Effector memory CD8-positive, alpha-beta T cell (primary cell): ENCODE data around the gene GXYLT2.

ENCODE experiments used
- ATAC-seq: fragments of 150-1000 bp; cut with Tn5 transposase; replicated peaks from 2 replicates; pipeline ENCODE4 v1.10.0; 2021; ENCODE audit warnings: mild to moderate bottlenecking, moderate library complexity
- DNase-seq, 3 experiments: peaks; one replicate each; pipeline ENCODE4 v3.0.0; 2021
- H3K27ac Mint-ChIP-seq, 2 donors: one replicate each; pipeline ENCODE4 v1.8.0; 2022; ENCODE audit warnings: mild to moderate bottlenecking in 2 of 2, mixed read lengths in 2 of 2, moderate library complexity in 2 of 2
- H3K27me3 Mint-ChIP-seq, 2 donors: one replicate each; pipeline ENCODE4 v1.8.0; 2022; ENCODE audit warnings: mixed read lengths in 2 of 2
- H3K36me3 Mint-ChIP-seq: one replicate; pipeline ENCODE4 v1.8.0; 2022; ENCODE audit warnings: mild to moderate bottlenecking, moderate library complexity, mixed read lengths; ENCODE audit not compliant: insufficient read depth
- H3K4me1 Mint-ChIP-seq, 2 donors: one replicate each; pipeline ENCODE4 v1.8.0; 2022; ENCODE audit warnings: low read depth in 2 of 2, mixed read lengths in 2 of 2
- H3K4me3 Mint-ChIP-seq, 2 donors: one replicate each; pipeline ENCODE4 v1.8.0; 2022; ENCODE audit warnings: mild to moderate bottlenecking in 2 of 2, mixed read lengths in 2 of 2, moderate library complexity in 2 of 2
- H3K9me3 Mint-ChIP-seq, 2 donors: one replicate each; pipeline ENCODE4 v1.8.0; 2022; ENCODE audit warnings: mixed read lengths in 2 of 2
- total RNA-seq, 9 experiments: gene quantifications; one replicate each; lab custom pipeline; 2026; lab: John Stamatoyannopoulos, UW

Gene GXYLT2, protein sequence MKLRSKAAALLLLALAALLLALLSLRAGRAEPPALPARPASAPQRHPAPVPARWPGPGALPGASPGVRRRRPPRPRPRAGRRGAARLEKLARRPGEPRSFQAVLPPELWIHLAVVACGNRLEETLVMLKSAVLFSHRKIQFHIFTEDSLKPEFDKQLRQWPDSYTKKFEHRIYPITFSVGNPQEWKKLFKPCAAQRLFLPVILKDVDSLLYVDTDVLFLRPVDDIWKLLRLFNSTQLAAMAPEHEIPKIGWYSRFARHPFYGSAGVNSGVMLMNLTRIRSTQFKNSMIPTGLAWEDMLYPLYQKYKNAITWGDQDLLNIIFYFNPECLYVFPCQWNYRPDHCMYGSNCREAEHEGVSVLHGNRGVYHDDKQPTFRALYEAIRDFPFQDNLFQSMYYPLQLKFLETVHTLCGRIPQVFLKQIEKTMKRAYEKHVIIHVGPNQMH
- 0 to 0.72 (median 0.03) reads per million in 9 experiments for total RNA-seq

DNA sequence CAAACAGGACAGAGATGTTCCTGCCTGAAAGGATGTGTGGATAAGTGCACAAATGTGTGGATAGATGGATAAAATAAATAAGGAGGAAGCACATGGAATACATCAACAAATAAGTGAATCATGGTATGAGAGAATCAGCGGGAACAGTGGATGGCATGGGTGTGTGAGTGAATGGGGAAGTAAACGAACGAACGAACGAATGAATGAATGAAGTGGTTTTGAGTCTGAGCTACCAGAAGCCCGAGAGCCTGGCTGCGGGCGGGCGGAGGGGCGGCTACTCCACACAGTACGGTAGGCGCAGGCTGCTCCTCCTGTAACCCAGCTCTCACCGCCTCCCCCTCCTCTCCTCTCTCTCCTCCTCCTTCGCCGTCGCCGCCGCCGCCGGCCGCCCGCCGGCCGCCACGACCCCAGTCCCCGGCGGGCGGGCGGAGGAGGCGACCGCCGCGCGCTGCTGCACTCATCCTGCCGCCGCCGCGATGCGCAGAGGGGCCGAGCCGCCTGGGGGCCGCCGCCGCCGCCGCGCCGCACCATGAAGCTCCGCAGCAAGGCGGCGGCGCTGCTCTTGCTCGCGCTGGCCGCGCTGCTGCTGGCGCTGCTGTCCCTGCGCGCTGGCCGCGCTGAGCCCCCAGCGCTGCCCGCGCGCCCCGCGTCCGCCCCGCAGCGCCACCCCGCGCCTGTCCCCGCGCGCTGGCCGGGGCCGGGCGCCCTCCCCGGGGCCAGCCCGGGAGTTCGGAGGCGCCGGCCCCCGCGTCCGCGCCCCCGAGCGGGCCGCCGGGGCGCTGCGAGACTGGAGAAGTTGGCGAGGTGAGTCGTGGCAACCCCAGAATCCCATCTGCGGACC, at the start of gene GXYLT2:
TSS of gene GXYLT2 (plus strand) at position 342 of the 841 bp plus-strand sequence. CDS start at position 530, 188 bp downstream.
- H3K27ac Mint-ChIP-seq, result no peak within 1 kb of the TSS
- no peak for DNase-seq

DNA sequence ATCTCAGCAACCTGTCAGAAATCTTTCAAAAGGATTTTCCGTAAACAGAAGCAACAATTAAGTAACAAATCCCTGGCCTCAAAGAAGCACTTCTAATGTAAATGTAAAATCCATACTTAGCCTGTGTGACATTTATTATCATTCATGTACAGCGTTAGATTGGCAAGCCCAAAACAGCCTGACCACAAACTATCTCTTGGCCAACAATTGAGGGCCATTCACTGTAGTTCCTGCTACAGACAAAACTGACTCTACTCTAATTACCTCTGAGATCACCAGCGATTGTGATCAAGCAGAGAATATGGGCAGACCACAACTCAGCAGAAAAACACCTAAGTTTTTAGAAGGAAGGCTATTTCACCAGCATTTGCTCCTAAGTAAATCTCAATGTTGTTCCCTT, 48.8 kb upstream of the GXYLT2 start:
- Mint-ChIP-seq H3K9me3 (no peaks in the 10 kb centered on the region), H3K36me3 (peaks cover 55% of the 10 kb centered on the region), H3K27ac (no peak overlapping the region), H3K27me3 (no peaks in the 10 kb centered on the region), H3K4me1 (peaks cover 7 to 8% of the 10 kb centered on the region in 2 donors), H3K4me3 (no peak overlapping the region)
- ATAC-seq, result no peak
- no peak for DNase-seq

More for the DNA sequence above, at the start of gene GXYLT2:
- Mint-ChIP-seq H3K9me3 (no peaks in the 10 kb centered on the region), H3K36me3 (no peaks in the 10 kb centered on the region), H3K4me3 (peak within 1 kb of the TSS; percentile 60 to 68), H3K27me3 (peaks cover 71 to 84% of the 10 kb centered on the region in 2 donors), H3K4me1 (peaks cover 3 to 4% of the 10 kb centered on the region in 2 donors)
- ATAC-seq, result peak; percentile 81

DNA sequence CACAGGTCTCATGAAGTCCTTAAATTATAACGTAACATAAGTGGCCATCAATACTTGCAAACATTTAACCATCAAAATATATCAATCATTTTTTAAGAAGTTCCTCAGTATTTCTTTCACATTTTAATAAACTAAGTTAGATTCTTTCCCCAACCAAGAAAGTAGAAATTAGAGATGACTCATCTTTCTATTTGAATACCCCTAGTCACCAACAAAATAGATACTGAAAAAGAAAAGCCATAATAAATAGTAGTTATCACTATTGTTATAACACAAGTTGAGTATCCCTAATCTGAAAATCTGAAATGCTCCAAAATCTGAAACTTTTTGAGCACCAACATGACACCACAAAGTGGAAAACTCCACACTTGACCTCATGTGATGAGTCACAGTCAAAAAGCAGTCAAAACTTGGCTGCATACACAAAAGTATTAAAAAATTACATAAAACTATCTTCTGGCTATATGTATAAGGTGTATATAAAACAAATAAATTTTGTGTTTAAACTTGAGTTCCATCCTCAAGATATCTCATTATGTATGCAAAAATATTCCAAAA, 43.3 kb upstream of the GXYLT2 start:
- Mint-ChIP-seq H3K4me3 (no peak overlapping the region), H3K9me3 (no peaks in the 10 kb centered on the region), H3K27me3 (no peaks in the 10 kb centered on the region), H3K4me1 (peaks cover 30 to 43% of the 10 kb centered on the region in 2 donors), H3K27ac (no peak overlapping the region), H3K36me3 (peaks cover 33% of the 10 kb centered on the region)
- ATAC-seq, result no peak
- no peak for DNase-seq

DNA sequence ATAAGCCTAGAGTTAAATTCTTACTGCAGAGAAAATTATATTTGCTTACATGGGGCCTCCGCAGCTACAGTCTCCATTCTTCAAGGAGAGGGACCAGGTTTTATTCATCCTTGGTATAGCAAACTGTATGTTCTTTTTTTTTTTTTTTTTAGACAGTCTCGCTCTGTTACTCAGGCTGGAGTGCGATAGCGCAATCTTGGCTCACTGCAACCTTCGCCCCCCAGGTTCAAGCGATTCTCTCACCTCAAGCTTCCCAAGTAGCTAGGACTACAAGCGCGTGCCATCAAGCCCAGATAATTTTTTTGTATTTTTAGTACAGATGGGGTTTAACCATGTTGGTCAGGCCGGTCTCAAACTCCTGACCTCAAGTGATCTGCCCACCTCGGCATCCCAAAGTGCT, 41.7 kb upstream of the GXYLT2 start:
- Mint-ChIP-seq H3K27me3 (no peaks in the 10 kb centered on the region), H3K4me1 (peaks cover 31 to 43% of the 10 kb centered on the region in 2 donors), H3K9me3 (no peaks in the 10 kb centered on the region), H3K27ac (no peak overlapping the region), H3K36me3 (peaks cover 18% of the 10 kb centered on the region), H3K4me3 (no peak overlapping the region)
- ATAC-seq (no peak), DNase-seq (no peak)

DNA sequence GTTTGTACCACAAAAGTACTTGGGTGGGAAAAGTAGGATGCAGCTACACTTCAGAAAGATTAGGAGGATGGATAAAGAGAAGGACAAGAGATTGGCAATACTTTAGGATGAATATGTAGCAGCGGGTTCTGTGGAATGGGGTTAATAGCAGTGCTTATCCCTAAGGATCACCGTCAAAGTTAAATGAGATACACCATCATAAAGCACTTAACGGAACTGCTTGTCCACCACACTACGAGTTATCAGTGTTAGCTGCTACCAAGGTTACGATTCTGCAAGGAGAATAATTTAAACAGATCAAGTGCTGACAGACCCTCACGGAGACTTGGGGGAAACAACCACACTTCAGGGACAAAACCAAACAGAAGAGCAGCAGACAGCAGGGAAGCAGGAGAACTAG, 40.6 kb upstream of the GXYLT2 start:
- Mint-ChIP-seq H3K27me3 (no peaks in the 10 kb centered on the region), H3K36me3 (peaks cover 12% of the 10 kb centered on the region), H3K4me1 (peaks cover 30 to 43% of the 10 kb centered on the region in 2 donors), H3K27ac (peak overlapping the region; percentile 78 to 80), H3K4me3 (peak overlapping the region; percentile 91 to 99), H3K9me3 (no peaks in the 10 kb centered on the region)
- no peak for DNase-seq
- no peak for ATAC-seq

DNA sequence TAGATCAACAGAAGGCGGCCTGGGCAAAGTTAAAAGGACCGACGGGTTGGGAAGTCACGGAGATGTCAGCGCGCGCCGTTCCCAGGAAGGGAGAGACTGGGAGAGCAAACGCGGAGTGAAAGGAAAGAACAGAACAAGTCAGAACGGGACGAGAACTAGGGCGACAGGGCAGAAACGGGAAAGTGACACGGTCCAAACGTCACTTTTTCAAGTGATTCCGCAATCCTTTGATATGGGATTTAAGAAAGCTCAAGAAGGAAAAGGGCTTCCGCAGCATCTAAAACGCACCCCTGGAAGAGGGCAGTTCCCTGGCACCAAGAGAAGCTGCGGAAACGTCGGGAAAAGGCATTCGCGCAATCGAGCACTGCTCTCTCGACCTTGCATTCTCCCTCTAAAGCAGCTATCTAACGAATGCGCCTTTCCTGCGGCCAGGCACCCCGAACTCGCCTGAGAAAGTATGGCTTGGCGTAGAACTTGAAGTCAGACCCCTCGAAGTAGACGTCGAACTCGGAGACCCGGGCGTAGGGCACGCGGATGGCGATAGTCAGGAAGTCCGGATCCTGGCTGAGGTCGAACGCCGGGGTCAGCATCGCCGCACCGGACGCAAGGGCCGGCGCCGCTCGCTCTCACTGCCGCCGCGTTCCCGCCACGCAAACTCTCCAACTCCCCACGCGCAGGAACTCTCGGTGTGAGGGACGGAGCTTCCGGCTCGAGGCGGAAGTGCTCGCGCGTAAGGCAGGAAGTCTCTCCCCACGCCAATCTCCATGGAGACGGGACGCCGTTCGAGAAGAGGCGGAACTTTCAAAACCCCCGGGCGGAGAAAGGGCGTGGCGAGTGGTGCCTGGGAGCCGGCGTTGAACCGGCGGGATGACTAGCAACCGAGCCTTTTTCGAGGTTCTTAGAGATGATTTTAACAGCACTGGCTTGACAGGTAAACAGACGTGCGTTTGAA, 39.8 kb upstream of the GXYLT2 start, which contains the start of gene SHQ1:
TSS of gene SHQ1 (minus strand) at position 695 of the 952 bp plus-strand sequence. CDS start at position 590, 105 bp downstream.
- H3K27ac Mint-ChIP-seq, result peak within 1 kb of the TSS; percentile 78 to 80
- DNase-seq (peak; percentile 90 to 93 (median 92)), ATAC-seq (peak; percentile 95)
- peak within 1 kb of the TSS; percentile 91 to 99 for H3K4me3 Mint-ChIP-seq
- peaks cover 30 to 43% of the 10 kb centered on the region in 2 donors for H3K4me1 Mint-ChIP-seq
- H3K9me3 Mint-ChIP-seq, result no peaks in the 10 kb centered on the region
- peaks cover 5% of the 10 kb centered on the region for H3K36me3 Mint-ChIP-seq
- H3K27me3 Mint-ChIP-seq, result no peaks in the 10 kb centered on the region

DNA sequence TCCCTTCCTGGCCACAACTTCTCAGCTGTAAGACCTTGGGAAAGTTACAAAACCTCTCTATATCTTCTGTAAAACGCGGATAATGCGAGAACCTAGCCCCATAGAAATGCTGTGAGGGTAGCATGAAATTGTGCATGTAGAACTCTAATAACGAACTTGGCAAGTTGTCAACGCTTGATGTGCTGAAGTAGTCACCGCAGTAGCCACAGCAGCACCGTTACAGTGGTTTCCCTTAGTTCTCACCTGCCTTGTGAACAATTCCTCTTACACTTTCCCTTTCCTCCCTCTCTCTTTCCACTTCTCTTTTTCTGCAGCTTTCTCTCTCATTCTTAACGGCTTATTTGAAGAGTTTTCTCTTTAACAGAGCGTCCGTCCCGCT, 39.2 kb upstream of the GXYLT2 start:
- DNase-seq, result peak in 1 of 3 experiments; percentile 24
- peak; percentile 57 for ATAC-seq
- peak overlapping the region; percentile 78 to 80 for H3K27ac Mint-ChIP-seq

DNA sequence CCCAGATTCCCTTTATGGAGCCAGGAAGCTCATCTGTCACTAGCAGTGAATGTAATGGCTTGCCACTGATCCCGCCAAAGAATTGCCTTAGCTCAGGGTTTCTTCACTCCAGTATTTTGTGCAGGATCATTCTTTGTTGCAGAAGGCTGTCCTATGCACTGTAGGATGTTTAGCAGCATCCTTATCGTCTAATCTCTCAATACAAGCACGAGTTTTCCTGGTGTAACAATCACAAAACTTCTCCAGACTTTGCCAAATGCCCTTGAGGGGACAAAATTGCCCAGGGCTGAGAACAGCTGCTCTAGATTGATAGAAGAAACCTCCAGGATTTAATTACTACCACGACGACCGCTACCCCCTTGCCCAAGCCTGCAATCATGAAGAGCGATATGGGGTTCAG, 32.8 kb upstream of the GXYLT2 start:
- Mint-ChIP-seq H3K4me1 (no peaks in the 10 kb centered on the region), H3K27ac (no peak overlapping the region), H3K27me3 (peaks cover 13 to 15% of the 10 kb centered on the region in 2 donors), H3K36me3 (no peaks in the 10 kb centered on the region), H3K4me3 (no peak overlapping the region), H3K9me3 (no peaks in the 10 kb centered on the region)
- ATAC-seq, result no peak
- DNase-seq, result no peak

More for the DNA sequence above, 39.2 kb upstream of the GXYLT2 start:
- H3K4me3 Mint-ChIP-seq, result peak overlapping the region; percentile 91 to 99
- H3K36me3 Mint-ChIP-seq, result peaks cover 2% of the 10 kb centered on the region
- no peaks in the 10 kb centered on the region for H3K27me3 Mint-ChIP-seq
- no peaks in the 10 kb centered on the region for H3K9me3 Mint-ChIP-seq
- peaks cover 30 to 43% of the 10 kb centered on the region in 2 donors for H3K4me1 Mint-ChIP-seq

DNA sequence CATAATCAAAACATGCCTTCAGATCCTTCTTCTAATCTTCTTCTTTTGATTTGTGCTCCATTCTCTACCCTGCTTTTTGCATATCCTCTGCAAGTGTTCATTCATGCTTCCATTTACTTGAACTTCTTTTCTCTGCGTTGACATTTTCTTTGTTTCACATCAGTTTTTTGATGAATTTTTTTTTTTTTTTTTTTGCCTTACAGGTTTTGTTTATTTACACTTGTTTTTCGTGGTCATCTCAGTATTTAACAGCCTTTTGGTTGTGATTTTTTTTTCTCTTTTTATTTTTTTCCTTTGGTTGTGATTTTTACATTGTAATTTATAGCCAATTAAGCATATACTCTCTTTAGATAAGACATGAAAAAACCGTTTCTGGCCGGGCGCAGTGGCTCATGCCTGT, 27.8 kb upstream of the GXYLT2 start:
- Mint-ChIP-seq H3K36me3 (no peaks in the 10 kb centered on the region), H3K4me3 (no peak overlapping the region), H3K9me3 (no peaks in the 10 kb centered on the region), H3K4me1 (no peaks in the 10 kb centered on the region), H3K27me3 (peaks cover 6 to 9% of the 10 kb centered on the region in 2 donors), H3K27ac (no peak overlapping the region)
- ATAC-seq, result no peak
- no peak for DNase-seq

DNA sequence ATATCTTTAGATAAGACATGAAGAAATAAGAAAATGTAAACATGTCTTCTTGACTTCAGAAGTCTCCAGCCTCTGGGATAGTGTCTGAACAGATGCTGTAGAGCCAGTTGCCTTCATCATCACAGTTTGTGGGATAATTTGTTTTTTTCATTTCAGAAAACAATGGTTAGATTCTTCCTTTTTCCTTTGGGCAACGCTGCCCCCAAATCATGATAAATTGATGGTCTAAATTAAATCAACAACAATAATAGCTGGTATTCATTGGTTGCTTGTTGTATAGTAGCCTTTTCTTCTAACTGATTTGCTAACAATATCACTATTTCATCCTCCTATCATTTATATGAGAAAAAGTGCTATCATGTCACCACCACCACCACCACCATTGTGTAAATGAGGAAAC, 27.0 kb upstream of the GXYLT2 start:
- no peaks in the 10 kb centered on the region for H3K4me1 Mint-ChIP-seq
- H3K9me3 Mint-ChIP-seq, result no peaks in the 10 kb centered on the region
- no peak for ATAC-seq
- no peak overlapping the region for H3K4me3 Mint-ChIP-seq
- H3K27ac Mint-ChIP-seq, result no peak overlapping the region
- H3K27me3 Mint-ChIP-seq, result peaks cover 0 to under 1% of the 10 kb centered on the region in 2 donors
- DNase-seq, result no peak
- H3K36me3 Mint-ChIP-seq, result no peaks in the 10 kb centered on the region

DNA sequence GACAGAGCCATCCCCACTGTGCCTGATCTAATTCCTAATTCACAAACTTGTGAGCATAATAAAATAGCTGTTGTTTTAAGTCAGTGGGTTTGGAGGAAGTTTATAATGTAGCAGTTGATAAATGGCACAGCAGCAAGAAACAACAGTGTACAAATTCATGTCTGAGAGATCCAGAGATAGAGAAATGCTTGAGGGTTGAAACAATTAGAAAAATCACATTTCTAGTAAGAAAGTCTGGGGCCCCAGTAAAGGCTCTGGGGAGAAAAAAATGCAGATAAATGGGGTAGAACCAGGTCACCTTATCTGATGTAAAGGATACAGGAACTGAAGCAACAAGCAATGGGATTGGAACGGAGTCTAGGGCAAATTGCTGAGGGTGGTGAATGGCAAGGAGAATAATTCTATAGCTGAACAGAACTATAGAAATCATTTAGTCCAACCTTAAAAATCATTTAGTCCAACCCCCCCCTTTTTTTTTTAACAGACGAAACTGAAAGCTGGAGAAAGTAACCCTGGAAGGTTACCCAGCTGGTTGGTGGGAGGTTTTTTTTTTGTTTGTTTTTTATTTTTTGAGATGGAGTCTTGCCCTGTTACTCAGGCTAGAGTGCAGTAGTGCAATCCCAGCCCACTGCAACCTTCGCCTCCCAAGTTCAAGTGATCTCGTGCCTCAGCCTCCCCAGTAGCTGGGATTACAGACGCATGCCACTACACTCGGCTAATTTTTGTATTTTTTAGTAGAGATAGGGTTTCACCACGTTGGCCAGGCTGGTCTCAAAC, 25.3 kb upstream of the GXYLT2 start:
- Mint-ChIP-seq H3K27ac (no peak overlapping the region), H3K9me3 (no peaks in the 10 kb centered on the region), H3K4me1 (no peaks in the 10 kb centered on the region), H3K27me3 (peaks cover 4 to 8% of the 10 kb centered on the region in 2 donors), H3K4me3 (no peak overlapping the region), H3K36me3 (no peaks in the 10 kb centered on the region)
- ATAC-seq (no peak), DNase-seq (no peak)

DNA sequence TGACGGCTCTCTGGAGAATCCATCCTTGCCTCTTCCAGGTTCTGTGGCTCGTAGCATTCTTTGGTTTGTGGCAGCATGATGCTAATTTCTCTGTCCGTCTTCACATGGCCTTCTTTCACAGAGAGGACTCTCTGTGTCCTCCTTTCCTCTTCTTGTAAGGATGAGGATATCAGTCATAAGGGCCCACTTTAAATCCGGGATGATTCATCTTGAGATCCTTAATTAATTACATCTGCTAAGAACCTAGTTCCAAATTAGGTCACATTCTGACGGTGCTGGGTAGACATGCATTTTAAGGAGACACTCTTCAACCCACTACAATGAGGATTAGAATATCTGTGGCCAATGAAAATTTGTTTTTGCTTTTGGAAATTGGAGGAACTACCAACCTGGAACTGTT, 15.7 kb upstream of the GXYLT2 start:
- H3K27me3 Mint-ChIP-seq, result peaks cover 21 to 42% of the 10 kb centered on the region in 2 donors
- H3K4me3 Mint-ChIP-seq, result no peak overlapping the region
- H3K9me3 Mint-ChIP-seq, result no peaks in the 10 kb centered on the region
- no peak for DNase-seq
- no peak overlapping the region for H3K27ac Mint-ChIP-seq
- no peaks in the 10 kb centered on the region for H3K36me3 Mint-ChIP-seq
- ATAC-seq, result no peak
- no peaks in the 10 kb centered on the region for H3K4me1 Mint-ChIP-seq
